ENCODE results near the gene FBXO44.

DNA sequence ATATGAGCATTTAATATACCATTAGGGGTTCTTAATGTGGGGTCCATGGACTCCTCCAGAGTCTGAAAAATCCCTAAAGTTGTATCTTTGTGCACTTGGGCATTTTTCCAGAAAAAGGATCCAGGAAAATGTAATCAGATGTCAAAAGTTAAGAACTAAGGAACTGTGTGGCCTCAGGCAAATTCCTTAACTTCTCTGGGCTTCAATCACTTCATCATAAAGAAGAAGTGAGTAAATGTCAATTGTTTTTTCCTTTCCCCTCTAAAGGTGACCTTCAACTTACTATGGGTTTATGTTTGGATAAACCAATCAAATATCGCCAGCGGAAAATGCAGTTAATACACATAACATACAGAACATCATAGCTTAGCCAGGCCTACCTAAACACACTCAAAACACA lies 23.8 kb downstream of the FBXO44 start:
- TF ChIP-seq, protein P1, sequence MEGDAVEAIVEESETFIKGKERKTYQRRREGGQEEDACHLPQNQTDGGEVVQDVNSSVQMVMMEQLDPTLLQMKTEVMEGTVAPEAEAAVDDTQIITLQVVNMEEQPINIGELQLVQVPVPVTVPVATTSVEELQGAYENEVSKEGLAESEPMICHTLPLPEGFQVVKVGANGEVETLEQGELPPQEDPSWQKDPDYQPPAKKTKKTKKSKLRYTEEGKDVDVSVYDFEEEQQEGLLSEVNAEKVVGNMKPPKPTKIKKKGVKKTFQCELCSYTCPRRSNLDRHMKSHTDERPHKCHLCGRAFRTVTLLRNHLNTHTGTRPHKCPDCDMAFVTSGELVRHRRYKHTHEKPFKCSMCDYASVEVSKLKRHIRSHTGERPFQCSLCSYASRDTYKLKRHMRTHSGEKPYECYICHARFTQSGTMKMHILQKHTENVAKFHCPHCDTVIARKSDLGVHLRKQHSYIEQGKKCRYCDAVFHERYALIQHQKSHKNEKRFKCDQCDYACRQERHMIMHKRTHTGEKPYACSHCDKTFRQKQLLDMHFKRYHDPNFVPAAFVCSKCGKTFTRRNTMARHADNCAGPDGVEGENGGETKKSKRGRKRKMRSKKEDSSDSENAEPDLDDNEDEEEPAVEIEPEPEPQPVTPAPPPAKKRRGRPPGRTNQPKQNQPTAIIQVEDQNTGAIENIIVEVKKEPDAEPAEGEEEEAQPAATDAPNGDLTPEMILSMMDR (IDR thresholded peaks at IDR 0.05; ENCODE audit: borderline replicate concordance, extremely low read depth, low read length, poor library complexity, severe bottlenecking), result no peak
- no peak for TF ChIP-seq EZH2 (IDR thresholded peaks at IDR 0.05; ENCODE audit: borderline replicate concordance, low read depth, low read length, severe bottlenecking)
